D721Med (cell line): ENCODE data around the gene ZDHHC7.
"Not testable (repeated sequence)": the region's sequence is repeated elsewhere in the genome, so short reads cannot be mapped to it uniquely, and the experiment has no call there.

Source experiments
- DNase-seq: peaks from one replicate; pipeline ENCODE4 v3.0.0; 2011; ENCODE audit warnings: low spot score; ENCODE audit not compliant: insufficient read length
- FAIRE-seq: peaks from 2 replicates; lab custom pipeline; 2011; peaks lifted over from hg19 to GRCh38; lab: Jason Lieb, UNC
- TF ChIP-seq, protein P1 (sequence below): IDR thresholded peaks from 2 replicates; pipeline ENCODE4 v1.5.1; 2012; ENCODE audit warnings: mild to moderate bottlenecking, control low read depth; ENCODE audit not compliant: insufficient read depth; ENCODE audit errors: missing control alignments

The ZDHHC7 gene

DNA sequence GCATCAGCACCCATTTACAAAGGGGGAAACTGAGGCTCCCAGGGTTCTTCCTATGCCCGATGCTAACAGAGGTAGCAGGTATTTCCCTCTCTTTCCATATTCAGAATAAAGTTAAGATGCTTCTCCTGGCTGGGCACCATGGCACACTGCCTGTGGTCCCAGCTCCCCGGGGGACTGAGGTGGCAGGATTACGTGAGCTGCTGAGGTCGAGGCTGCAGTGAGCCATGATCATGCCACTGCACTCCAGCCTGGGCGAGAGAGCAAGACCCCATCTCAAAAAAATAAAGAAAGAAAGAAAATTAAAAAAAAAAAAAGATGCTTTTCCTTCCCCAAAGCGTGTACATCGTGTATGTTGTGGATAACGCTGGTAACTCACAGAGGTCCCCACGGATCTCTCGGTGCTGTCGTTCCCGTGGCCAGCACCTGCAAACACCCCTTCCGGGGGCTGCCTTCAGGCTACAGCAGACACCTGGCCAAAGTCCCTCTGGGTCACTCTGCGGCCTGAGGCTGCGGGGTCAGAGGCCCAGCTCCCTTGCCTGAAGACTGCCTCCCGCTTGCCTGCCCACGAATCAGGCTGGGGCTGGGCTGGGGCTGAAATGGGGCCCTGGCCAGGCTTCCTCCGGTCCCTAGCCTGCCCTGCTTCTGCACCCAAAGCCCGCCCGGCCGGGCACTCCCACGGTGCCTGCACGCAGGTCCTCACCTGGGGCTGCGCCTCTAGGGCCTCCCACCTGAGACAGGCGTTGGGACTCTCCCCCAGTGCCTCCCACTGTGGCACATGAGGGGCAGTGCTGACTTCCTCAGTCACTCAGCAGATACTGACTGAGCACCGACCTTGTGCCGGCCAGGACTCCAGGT is 63.1 kb downstream of the ZDHHC7 start:
- DNase-seq: no peak
- no peak for FAIRE-seq
- TF ChIP-seq, protein P1, sequence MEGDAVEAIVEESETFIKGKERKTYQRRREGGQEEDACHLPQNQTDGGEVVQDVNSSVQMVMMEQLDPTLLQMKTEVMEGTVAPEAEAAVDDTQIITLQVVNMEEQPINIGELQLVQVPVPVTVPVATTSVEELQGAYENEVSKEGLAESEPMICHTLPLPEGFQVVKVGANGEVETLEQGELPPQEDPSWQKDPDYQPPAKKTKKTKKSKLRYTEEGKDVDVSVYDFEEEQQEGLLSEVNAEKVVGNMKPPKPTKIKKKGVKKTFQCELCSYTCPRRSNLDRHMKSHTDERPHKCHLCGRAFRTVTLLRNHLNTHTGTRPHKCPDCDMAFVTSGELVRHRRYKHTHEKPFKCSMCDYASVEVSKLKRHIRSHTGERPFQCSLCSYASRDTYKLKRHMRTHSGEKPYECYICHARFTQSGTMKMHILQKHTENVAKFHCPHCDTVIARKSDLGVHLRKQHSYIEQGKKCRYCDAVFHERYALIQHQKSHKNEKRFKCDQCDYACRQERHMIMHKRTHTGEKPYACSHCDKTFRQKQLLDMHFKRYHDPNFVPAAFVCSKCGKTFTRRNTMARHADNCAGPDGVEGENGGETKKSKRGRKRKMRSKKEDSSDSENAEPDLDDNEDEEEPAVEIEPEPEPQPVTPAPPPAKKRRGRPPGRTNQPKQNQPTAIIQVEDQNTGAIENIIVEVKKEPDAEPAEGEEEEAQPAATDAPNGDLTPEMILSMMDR: no peak

DNA sequence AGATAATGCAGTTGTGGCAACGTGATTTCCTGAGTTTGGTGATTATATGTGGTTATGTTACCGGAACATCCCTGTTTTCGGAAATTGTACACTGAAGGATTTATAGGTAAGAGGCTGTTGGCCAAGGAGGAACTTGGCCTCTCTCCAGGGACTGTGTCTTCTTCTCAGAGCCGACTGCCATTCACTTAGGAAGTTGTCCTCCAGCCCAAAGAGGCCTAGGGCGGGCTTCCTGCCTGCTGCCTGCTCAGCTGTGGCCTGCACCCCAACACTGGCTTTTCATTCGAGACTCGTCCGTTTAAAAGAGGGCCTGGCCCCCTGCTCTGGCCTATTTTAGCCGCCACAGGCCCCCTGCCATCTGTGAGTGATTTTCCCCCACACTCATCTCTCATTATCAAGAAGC is 64.3 kb downstream of the ZDHHC7 start:
- FAIRE-seq: no peak
- TF ChIP-seq, protein P1: no peak

DNA sequence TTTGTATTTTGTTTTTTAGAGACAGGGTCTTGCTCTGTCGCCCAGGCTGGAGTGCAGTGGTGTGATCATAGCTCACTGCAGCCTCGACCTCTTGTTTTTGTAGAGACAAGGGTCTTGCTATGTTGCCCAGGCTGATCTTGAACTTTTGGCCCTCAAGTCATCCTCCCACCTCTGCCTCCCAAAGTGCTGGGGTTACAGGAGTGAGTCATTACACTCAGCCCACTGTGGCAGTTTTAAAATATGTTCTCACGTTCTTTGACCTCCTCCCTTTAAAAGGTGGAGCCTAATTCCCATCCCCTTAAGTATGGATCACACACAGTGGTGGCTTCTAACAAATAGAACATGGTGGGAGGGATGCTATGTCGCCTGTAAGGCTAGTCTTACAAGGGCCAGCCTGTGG is 67.7 kb downstream of the ZDHHC7 start:
- TF ChIP-seq, protein P1: no peak
- DNase-seq: no peak
- no peak for FAIRE-seq

More for the DNA sequence above, 64.3 kb downstream of the ZDHHC7 start:
- DNase-seq: no peak

DNA sequence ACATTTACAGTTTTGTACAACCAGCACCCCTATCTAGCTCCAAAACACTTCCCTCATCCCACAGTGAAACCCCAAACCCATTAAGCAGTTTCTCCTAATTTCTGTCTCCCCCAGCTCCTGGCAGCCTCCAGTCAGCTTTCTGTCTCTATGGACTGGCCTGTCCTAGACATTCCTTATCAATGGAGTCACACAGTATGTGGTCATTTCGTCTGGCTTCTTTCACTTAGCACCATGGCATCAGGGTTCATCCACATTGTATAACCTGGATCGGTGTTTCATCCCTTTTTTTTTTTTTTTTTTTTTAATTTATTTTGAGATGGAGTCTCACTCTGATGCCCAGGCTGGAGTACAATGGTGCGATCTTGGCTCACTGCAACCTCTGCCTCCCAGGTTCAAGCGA is 68.5 kb downstream of the ZDHHC7 start:
- DNase-seq: no peak
- no peak for FAIRE-seq
- TF ChIP-seq, protein P1: no peak

DNA sequence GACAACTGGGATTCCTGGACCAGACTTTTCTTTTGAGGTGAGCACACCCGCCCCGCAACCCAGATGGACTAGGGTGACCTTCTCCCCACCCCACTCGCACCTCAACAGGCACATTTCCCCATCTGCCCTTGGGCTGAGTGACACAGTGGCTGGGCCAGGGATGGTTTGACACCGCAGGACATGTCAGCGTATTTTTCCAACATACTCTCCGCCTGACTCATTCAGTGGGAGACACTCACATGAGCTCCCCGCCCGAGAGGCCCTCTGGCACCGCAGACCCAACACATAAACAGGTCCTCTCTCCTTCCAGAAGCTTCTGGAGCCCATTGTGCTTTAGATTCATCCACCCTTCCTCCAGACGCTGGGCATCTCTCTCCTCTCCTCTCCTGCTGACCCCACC is 69.4 kb downstream of the ZDHHC7 start:
- no peak for FAIRE-seq
- TF ChIP-seq, protein P1: no peak
- DNase-seq: no peak

DNA sequence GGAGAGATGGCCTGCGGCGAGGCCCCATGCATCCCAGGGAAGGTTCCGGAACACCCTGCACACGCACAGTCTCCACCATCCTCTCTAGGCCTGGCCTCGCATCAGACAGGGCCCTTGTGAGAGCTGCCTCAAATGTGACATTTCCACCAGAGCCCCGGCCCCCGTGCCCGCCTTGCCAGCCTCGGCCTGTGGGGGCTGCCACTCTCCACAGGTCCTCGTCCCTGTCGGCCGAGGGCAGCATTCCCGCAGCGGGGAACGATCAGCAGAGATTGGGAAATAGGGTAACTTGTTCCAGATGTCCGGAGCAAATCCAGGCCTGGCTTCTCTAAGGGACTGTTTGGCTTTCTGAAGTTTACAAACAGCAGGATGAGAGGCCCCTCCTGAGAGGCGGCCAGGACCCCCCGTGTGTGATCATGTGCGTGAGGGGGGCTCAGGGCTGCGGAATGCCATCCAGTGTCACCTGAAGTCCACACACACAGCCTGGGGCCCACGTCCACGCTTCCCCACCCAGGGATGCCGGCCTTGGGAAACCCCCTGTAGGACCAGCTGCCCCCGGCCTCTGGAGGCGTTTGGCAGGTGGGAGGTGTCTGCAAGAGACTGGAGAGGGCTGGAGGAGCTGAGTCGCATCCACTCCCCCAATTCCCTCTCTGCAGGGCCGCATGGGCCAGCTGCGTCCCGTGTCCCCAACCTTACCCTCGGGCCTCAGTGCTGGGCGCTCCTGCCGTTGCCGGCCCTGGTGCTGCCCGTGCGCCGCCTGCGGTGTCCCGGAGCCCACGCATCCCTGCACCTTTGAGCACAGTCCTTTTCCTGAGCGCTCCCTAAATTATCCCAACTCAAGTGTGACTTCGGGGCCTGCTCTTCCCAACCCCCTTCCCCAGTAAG is 70.4 kb downstream of the ZDHHC7 start:
- DNase-seq: no peak
- TF ChIP-seq, protein P1: no peak
- FAIRE-seq: no peak

DNA sequence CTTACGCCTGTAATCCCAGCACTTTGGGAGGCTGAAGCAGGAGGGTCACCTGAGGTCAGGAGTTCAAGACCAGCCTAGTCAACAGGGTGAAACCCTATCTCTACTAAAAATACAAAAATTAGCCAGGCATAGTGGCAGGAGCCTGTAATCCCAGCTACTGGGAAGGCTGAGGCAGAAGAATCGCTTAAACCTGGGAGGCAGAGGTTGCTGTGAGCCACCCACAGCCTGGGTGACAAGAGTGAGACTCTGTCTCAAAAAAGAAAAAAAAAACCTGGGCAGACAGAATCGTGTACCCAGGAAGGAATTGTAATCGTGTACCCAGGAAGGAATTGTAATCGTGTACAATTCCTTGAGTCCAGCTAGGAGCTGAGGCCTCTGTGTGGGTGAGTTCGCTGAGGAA is 72.7 kb downstream of the ZDHHC7 start:
- FAIRE-seq, DNase-seq: not testable (repeated sequence)
